Left ventricle myocardium inferior (tissue), 1 donor: ENCODE data around the gene URI1. TPM values are rescaled to one million over a fixed set of nuclear protein-coding genes. Genes with fewer than 3 reads are reported as not detected.

Source experiments
- DNase-seq: peaks from one replicate; pipeline ENCODE4 v3.0.0-alpha.2; 2020
- H3K27ac ChIP-seq: fragments of 200-600 bp; replicated peaks from 2 replicates; pipeline ENCODE4 v1.8.0; 2021
- H3K27me3 ChIP-seq: fragments of 200-600 bp; 2 replicates; pipeline ENCODE4 v1.8.0; 2021; ENCODE audit warnings: low read depth
- H3K36me3 ChIP-seq: fragments of 200-600 bp; 2 replicates; pipeline ENCODE4 v1.8.0; 2021
- H3K4me1 ChIP-seq: fragments of 200-600 bp; 2 replicates; pipeline ENCODE4 v1.8.0; 2021
- H3K4me3 ChIP-seq: fragments of 200-600 bp; 2 replicates; pipeline ENCODE4 v1.8.0; 2021; ENCODE audit warnings: mild to moderate bottlenecking, moderate library complexity
- H3K9me3 ChIP-seq: fragments of 200-600 bp; replicated peaks from 2 replicates; pipeline ENCODE4 v1.8.0; 2021
- CTCF ChIP-seq: fragments of 200-600 bp; IDR thresholded peaks from 2 replicates; pipeline ENCODE4 v1.8.0; 2021; ENCODE audit warnings: antibody characterized with exemption, mild to moderate bottlenecking, borderline replicate concordance
- intact Hi-C: fragments of 100-400 bp; cut with micrococcal nuclease; formaldehyde crosslinking; loops from one replicate; pipeline ENCODE4 v1.11.0; 2022
- total RNA-seq: library from RNA; stranded (reverse); fragmentation: NEBNext Ultra II Directional; extraction: Animal tissue kit (Norgen Biotek cat#: 25700); gene quantifications from one replicate; pipeline ENCODE4 v1.2.1, GENCODE V29; 2021
- donor health status: DM: no; HTN: yes; CAD: no; lungs with severe emphysema.

URI1 gene
- total RNA-seq, 1 donor from 2014 or later = 43.0 TPM

DNA sequence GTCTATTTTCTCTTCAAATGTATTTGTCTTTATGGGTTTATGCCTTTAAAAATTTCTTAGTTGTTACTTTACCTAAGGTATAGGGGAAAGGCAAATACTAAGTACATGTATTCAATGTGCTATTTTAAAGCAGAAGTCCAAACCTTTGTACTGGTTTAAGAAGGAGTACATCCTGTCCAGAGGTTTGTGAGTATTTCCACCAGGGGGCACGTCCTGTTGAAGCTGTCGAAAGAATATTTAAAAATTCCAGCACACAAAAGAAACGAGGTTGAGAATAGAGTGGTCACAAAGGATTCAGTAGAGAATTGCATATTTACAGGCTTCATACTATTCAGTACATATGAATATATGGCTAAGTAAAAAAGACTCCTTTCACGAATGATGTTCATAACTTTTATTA, 59.8 kb downstream of the URI1 start:
- no peak for DNase-seq
- Histone ChIP-seq H3K9me3 (peaks cover 28% of the 10 kb centered on the region), H3K27me3 (no peaks in the 10 kb centered on the region), H3K4me1 (no peaks in the 10 kb centered on the region), H3K36me3 (peaks cover 12% of the 10 kb centered on the region), H3K27ac (no peak overlapping the region), H3K4me3 (no peak overlapping the region)
- TF ChIP-seq CTCF = no peak
- intact Hi-C loops = no loop called here

- H3K4me1 ChIP-seq = no peaks in the 10 kb centered on the region
- no peak overlapping the region for H3K4me3 ChIP-seq
- intact Hi-C loops = no loop called here
- H3K27ac ChIP-seq = no peak overlapping the region
- TF ChIP-seq CTCF = no peak
- H3K9me3 ChIP-seq = peaks cover 27% of the 10 kb centered on the region
- H3K27me3 ChIP-seq = no peaks in the 10 kb centered on the region
- peaks cover 13% of the 10 kb centered on the region for H3K36me3 ChIP-seq
- DNase-seq = no peak
Measured at GRCh38 chr19:30003866-30004265, 61.8 kb downstream of the URI1 start.

GRCh38 chr19:30004403-30004802, 62.4 kb downstream of the URI1 start:
- no peak for DNase-seq
- no peaks in the 10 kb centered on the region for H3K27me3 ChIP-seq
- H3K36me3 ChIP-seq = peaks cover 16% of the 10 kb centered on the region
- no peaks in the 10 kb centered on the region for H3K4me1 ChIP-seq
- TF ChIP-seq CTCF = no peak
- peaks cover 21% of the 10 kb centered on the region for H3K9me3 ChIP-seq
- H3K27ac ChIP-seq = no peak overlapping the region
- no peak overlapping the region for H3K4me3 ChIP-seq
- intact Hi-C loops = no loop called here

GRCh38 chr19:30006207-30006606, 64.2 kb downstream of the URI1 start:
- no peak overlapping the region for H3K4me3 ChIP-seq
- H3K36me3 ChIP-seq = peaks cover 25% of the 10 kb centered on the region
- no peak overlapping the region for H3K27ac ChIP-seq
- no peak for TF ChIP-seq CTCF
- H3K9me3 ChIP-seq = peaks cover 3% of the 10 kb centered on the region
- H3K4me1 ChIP-seq = no peaks in the 10 kb centered on the region
- no peak for DNase-seq
- intact Hi-C loops = no loop called here
- no peaks in the 10 kb centered on the region for H3K27me3 ChIP-seq

- Histone ChIP-seq H3K36me3 (peaks cover 40% of the 10 kb centered on the region), H3K4me1 (no peaks in the 10 kb centered on the region), H3K27me3 (no peaks in the 10 kb centered on the region), H3K4me3 (no peak overlapping the region), H3K9me3 (no peaks in the 10 kb centered on the region), H3K27ac (no peak overlapping the region)
- DNase-seq = no peak
- intact Hi-C loops = no loop called here
- no peak for TF ChIP-seq CTCF
Measured at GRCh38 chr19:30008169-30008568, 66.1 kb downstream of the URI1 start.

- Histone ChIP-seq H3K4me1 (no peaks in the 10 kb centered on the region), H3K4me3 (no peak overlapping the region), H3K9me3 (no peaks in the 10 kb centered on the region), H3K27me3 (no peaks in the 10 kb centered on the region), H3K27ac (no peak overlapping the region), H3K36me3 (peaks cover 46% of the 10 kb centered on the region)
- DNase-seq = no peak
- intact Hi-C loops = no loop called here
- no peak for TF ChIP-seq CTCF
Measured at GRCh38 chr19:30009013-30009412, 67.0 kb downstream of the URI1 start.
